Hepatic stellate cell (primary cell): Measurements from ENCODE around the gene NOCT.
"Not testable (repeated sequence)": the region's sequence is repeated elsewhere in the genome, so short reads cannot be mapped to it uniquely, and the experiment has no call there.

Experiments used
- DNase-seq: peaks from one replicate; pipeline ENCODE4 v3.0.0; 2011; ENCODE audit warnings: low spot score

The NOCT gene, protein sequence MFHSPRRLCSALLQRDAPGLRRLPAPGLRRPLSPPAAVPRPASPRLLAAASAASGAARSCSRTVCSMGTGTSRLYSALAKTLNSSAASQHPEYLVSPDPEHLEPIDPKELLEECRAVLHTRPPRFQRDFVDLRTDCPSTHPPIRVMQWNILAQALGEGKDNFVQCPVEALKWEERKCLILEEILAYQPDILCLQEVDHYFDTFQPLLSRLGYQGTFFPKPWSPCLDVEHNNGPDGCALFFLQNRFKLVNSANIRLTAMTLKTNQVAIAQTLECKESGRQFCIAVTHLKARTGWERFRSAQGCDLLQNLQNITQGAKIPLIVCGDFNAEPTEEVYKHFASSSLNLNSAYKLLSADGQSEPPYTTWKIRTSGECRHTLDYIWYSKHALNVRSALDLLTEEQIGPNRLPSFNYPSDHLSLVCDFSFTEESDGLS

DNA sequence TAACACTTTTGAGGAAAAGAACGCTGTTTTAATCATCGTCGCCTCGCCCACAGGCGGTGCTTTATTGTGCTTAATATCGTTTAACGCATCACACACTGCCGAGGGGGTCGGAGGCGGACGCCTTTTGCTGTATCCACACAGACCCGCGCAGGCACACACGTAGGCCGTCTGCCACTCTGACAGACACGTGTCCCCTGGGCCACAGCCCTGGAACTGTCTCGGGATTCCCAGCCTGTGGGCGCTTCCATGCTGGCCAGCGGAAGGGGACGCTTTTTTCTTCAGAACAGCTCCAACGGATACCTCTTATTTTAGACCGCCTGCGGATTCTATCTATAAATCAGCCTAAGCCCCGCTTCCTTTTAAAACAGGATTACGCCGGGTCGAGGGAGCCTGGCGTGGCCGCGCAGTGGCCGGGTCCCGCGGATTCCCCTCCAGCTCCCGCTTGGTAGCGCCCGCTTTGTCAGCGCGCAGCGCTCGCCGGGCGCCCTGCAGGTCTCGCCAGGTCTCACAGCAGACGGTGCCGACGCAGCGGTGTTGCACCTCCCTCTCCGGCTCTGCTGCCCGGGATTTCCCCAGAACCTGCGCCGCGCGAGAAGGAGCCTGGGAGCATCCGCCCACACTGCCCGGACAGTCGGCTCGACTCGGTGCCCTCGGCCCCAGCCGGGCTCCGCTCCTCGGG lies at the start of gene NOCT:
TSS of gene NOCT (plus strand) at position 513 of the 679 bp plus-strand sequence. CDS start 201 bp downstream, outside the sequence.
- DNase-seq = peak; percentile 90

DNA sequence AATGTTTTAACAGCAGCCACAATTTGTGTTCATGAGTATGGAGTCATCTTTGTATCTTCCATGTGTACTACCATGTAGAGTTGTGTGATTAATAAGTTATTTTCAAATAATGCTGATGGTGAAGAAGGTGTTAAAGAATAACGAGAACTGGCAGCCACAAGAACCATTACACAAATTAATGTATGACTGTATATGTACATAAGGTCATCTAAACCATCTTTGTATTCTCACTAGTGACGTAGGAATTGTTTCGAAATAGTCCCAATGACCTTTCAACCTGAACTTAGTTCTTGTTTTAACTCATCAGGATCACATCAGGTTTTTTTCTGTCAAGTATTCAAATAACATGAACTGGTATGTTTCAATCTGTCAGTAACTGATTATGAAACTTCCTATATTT lies 48.3 kb upstream of the NOCT start:
- no peak for DNase-seq

DNA sequence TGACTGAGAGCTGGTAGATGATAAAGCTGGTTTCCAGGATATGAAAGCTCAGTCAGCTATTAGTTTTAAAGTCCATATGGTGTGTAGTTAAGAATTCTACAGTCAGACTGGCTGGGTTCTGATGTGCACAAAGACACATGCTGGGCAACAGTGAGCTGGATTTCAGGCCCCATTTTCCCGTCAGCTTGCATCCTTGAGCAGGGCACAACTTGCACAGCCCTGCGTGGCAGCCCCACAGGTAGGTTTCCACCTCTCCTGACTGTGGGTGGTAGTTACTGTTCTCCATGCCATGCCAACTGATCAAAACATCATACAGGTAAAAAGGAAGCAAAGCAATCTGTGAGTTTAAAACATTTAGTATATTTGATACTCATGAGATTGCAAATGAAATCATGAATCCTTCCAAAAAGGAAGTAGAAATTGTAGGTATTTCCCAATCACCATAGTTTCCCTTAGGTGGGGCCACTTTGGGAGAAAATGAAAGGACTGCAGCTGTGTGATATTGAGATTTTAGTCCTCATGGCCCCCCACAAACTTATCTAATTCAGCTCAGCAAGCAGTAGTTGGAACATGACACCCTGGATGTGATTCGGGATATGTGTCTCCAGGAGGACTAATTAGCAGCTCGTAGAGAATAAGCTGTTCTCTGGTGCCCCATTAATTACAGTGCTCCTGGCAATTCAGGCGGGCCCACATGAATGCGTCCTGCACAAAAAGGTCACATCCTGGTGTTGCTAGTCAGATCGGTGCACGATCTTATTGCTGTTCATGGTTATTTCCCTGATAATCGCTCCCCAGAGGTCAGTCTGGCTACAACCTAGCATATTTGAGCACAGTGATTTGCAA lies 42.4 kb upstream of the NOCT start:
- no peak for DNase-seq

DNA sequence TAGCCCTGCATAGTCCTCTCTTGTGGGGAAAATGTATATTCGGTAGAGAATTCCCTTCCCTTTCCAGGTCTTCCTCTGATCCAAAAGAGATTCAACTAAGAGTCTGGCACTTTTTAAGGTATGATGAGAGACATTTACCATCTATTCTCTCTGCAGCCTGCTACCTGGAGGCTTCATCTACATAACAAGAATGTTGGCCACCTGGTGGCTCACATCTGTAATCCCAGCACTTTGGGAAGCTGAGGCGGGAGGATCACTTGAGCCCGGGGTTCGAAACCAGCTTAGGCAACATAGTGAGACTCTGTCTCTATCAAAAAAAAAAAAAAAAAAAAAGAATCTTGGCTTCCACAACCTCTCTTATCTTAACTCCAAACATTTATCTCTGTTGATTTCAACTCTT lies 40.4 kb upstream of the NOCT start:
- DNase-seq = no peak

DNA sequence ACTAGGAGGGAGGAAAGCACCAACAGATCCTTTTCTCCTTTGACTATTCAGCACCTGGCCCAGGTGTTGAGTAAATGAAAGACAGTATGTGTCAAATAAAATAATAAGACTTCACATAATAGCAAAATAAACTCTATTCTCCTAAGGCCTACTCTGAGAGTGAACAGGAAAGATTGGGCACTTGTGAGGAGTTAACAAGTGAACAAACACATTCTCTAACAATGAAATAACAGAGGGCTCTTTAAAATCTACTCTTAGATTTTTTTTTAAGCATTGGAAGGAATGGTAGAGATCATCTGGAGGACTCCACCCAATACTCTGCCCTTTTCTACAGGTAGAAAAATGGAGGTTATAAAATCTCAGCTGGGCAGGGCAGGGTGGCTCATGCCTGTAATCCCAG lies 39.1 kb upstream of the NOCT start:
- no peak for DNase-seq

DNA sequence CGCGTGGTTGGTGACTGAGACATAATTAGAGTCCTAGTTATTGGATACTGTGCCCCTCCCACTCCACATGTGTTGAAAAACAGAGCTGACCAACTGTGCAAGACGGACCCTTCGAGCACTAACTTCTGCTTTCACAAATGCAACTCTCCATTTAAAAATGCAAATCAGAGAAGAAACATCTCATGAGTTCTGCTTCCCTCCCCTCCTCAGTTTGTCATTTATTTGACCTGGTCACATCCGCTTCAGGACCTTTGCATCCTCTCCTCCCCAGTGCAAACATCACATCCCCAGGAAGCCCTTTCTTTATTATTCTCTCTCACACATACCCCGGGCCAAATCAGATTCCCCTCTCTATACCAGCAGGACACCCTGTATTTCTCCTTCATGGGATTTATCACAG lies 38.1 kb upstream of the NOCT start:
- DNase-seq = no peak

DNA sequence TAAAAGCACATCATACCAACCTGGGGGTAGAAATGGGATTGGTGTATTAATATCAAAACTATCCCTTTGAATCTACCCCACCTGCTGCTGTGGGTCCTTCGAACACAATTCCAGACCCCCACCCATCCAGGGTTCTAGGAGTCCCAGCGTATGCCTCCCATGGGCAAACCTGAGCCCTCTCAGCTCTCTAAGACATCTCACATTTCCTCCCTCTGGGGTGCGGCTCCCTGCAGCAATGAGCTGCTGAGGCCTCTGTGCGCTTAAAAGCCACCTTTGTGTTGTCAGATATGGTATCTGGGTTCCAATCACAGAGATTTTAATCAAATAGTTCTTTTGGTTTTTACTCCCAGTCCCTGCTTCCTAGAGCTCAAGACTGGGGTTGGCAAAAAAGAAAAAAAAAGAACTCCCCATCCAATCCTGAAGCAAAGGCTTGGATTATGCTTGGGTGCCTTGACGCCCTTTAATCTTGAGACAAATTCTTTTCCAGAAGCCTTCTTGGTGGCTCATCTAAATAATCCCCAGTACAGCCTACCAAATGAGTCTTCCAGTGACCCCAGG lies 37.5 kb upstream of the NOCT start:
- no peak for DNase-seq

DNA sequence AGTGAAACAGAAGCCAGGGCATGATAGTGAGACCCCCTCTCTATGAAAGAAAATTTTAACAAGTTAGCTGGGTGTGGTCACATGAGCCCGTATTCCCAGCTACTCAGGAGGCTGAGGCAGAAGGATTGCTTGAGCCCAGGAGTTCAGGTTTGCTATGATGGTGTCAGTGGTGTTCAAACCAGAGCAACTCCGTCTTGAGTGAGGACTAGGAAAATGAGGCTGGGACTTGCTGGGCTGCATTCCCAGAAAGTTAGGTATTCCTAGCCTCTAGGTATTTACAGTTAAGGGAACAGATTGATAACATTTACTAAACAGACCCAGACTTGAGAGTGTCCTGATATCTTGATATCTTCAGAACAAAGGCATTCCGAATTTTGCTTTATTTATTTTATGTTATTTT lies 37.0 kb upstream of the NOCT start:
- DNase-seq = no peak

DNA sequence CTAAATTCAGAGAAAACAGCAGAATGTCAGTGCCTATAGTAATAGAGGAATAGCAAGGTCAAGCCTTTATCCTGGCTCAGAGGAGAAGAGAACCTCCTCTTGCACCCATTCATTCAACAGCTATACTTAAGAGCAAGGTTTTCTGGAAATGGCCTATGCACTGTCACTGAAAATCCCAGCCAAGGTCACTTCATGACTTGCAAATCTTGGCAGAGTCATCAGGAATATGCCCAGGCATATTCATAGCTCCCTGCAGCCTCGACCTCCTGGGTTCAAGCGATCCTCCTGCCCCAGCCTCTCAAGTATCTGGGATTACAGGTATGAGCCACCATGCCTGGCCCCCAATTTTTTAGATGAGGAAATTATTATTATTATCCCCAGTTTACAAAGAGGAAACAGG lies 35.8 kb upstream of the NOCT start:
- no peak for DNase-seq

DNA sequence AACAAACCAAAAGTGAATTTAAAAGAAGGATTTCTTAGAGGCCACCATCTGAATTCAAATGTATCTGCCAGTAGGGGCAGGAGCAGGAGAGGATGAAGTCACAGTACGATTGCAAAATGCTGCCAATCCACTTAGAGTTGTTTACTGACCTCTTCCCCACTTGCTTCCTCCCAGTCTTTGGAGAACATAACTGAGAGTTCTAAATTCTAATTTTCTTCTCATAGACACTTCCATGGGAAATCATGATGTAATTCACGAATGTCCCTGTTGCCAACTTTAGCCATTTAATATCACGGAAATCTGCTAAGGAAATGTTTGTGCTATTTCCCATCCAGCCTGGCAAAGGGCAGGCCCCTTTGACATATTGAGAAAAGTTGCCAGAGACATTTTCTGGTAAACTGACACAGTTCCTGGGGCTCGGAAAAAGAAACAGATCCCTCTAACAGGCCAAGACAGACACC lies 33.6 kb upstream of the NOCT start:
- peak; percentile 42 for DNase-seq

DNA sequence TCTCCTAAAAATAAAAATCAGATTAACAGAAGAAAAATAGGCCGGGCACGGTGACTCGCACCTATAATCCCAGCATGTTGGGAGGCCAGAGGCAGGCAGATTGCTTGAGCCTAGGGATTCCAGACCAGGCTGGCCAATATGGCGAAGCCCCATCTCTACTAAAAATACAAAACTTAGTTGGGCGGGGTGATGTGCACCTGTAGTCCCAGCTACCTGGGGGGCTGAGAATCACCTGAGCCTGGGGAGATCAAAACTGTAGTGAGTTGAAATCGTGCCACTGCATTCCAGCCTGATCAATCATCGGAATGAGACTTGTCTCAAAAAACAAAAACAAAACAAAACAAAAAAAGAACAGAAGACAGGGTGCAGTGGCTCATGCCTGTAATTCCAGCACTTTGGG lies 32.8 kb upstream of the NOCT start:
- DNase-seq = no peak

DNA sequence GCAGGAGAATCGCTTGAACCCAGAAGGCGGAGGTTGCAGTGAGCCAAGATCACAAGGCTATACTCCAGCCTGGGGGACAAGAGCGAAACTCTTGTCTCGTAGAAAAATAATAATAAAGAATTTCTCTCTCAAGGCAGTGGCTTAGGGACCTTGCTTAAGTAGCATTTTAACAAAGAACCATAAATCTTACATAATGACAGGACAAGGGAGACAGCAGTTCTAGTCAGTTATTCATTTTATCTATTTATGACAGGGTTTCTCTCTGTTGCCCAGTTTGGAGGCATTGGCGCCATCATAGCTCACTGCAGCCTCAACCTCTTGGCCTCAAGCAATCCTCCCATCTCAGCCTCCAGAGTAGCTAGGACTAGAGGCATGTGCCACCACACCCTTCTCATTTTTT lies 31.9 kb upstream of the NOCT start:
- no peak for DNase-seq

DNA sequence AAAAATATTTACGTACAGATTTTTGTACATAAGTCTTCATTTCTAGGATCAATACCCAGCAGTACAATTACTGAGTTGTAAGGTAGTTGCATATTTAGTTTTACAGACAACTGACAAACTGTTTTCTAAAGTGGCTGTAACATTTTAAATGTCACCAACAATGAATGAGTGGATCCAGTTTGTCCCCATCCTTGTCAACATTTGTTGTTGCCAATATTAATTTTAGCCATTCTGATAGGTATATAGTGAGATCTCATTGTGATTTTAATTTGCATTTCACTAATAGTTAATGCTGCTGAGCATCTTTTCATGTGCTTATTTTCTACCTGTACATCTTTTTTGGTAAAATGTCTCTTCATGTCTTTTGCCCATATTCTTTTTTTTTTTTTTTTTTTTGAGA lies 30.9 kb upstream of the NOCT start:
- no peak for DNase-seq

DNA sequence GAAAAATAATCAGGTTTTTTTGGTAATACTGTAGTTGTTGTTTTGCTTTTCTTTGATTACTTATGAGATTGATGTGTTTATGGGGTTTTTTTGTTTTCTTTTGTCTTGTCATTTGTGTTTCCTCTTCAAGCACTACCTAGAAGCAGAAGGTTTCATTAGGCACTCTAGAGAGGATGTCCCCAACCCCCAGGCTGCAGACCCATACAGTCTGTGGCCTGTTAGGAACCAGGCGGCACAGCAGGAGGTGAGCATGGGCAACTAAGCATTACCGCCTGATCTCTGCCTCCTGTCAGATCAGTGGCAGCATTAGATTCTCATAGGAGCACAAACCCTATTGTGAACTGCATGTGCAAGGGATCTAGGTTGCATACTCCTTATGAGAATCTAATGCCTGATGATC lies 22.9 kb upstream of the NOCT start:
- DNase-seq = no peak

DNA sequence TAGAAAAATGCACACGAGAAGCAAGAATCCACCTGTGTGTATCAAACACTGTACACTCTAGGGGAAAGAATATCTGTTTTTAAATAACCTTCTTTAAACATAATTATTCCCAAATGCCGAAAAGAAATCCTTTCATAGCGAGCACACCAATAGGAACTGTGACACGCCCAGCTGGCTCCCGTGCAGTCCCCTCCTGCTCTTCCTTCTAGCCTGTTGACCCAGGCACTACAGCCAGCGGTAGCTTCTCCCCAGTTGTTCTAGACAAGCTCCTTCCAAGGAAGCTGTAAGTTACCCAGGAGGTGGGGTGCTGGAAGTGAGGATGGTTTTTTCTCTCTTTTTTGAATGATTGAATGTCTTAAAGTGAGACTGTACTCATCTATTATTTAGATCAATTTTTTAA lies 19.5 kb upstream of the NOCT start:
- no peak for DNase-seq

DNA sequence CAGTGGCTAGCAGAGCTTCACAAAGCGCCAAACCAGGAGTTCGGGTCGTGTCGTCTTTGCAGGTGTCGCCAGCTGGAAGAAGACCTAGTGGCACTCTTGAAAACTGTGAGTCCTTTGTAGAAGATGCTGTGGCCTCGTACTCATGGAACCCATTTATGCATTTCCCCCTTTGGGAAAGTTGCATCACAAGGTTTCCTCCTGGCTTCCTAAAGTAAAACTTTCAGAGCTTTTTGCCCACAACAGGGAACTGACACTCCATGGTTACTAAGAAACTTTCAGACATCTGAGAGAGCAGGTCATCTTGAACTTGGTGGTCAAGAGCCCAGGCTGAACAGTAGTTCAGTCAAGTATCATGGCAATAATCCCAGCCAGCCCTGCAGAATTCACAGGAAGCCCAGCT lies 15.9 kb upstream of the NOCT start:
- no peak for DNase-seq

DNA sequence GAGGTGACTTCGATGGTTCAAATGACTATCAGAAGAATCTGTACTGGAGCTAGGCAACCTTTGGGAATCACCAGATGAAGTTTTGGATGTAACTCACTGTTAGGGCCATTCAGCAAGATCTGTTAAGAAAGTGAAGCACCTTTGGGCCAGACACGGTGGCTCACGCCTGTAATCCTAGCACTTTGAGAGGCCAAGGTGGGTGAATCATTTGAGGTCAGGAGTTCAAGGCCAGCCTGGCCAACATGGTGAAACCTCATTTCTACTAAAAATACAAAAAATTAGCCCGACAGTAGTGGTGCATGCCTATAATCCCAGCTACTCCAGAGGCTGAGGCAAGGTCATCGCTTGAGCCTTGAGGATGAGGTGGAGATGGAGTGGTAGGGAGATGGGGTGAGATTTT lies 15.4 kb upstream of the NOCT start:
- not testable (repeated sequence) for DNase-seq

DNA sequence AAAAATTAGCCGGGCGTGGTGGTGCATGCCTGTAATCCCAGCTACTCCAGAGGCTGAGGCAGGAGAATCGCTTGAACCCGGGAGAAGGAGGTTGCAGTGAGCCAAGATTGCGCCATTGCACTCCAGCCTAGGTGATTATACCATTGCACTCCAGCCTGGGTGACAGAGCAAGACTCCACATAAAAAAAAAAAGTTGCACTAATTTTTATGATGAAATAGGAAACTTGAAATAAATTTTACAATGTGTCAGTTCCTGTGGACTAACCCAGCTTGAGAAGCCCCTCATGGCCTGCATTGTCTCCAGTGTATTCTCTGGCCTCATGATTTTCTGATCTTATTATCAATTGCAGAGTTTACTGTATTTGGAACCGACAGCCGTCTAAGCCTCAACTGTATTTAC lies 14.2 kb upstream of the NOCT start:
- not testable (repeated sequence) for DNase-seq

DNA sequence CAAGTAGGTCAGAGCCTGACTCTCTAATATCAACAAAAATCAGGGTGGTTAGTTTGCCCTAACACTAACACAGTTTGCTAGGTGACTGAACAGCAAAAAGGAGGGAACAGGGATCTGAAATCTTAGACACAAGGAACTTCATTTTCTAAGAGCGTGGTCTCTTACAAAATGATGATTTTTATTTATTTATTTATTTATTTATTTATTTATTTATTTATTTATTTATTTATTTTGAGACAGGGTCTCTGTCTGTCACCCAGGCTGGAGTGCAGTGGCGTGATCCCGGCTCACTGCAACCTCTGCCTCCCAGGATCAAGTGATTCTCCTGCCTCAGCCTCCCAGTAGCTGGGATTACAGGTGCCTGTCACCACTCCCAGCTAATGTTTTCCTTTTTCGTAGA lies 11.9 kb upstream of the NOCT start:
- DNase-seq = not testable (repeated sequence)

DNA sequence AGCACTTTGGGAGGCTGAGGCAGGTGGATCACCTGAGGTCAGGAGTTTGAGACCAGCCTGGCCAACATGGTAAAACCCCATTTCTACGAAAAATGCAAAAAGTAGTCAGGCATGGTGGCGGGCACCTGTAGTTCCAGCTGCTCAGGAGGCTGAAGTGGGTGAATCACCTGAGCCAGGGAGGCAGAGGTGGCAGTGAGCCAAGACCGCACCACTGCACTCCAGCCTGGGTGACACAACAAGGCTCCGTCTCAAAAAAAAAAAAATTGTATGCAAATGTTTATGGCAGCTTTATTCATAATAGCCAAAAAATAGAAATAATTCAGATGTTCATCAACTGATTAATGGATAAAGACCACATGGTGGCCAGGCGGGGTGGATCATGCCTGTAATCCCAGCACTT lies 9.8 kb upstream of the NOCT start:
- DNase-seq = no peak

DNA sequence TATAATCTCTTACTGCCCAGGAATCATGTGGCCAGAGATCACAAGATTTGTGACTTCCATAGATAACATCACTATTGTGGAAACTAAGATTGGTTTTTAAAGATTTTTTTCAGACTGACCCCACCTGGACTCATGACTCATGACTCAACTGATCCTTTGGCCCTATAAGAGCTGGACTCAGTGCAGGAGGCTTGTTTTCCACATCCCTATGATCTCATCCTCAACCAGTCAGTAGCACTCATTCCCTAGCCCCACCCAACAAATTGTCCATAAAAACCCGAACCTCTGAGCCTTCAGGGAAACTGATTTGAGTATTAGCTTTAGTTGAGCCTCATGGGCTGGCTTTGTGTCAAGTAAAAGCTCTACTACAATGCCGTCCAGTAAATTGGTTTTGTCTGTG lies 7.9 kb upstream of the NOCT start:
- DNase-seq = no peak

DNA sequence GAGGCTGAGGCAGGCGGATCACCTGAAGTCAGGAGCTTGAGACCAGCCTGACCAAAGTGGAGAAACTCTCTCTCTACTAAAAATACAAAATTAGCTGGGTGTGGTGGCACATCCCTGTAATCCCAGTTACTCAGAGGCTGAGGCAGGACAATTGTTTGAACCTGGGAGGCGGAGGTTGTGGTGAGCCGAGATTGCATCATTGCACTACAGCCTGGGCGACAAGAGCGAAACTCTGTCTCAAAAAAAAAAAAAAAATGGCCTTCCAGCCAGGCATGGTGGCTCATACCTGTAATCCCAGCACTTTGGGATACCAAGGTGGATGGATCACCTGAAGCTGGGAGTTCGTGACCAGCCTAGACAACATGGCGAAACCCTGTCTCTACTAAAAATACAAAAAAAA lies 7.3 kb upstream of the NOCT start:
- DNase-seq = not testable (repeated sequence)
